ENCODE measurements around the gene ZFP42. TPM values are rescaled to one million over a fixed set of nuclear protein-coding genes. Genes with fewer than 3 reads are reported as not detected.

The ZFP42 gene
- total RNA-seq (2022; extraction: Qiagen RNA extraction; ENCODE audit: low read depth): 0.03 TPM in 1 of 5 replicates, not detected in the others

DNA sequence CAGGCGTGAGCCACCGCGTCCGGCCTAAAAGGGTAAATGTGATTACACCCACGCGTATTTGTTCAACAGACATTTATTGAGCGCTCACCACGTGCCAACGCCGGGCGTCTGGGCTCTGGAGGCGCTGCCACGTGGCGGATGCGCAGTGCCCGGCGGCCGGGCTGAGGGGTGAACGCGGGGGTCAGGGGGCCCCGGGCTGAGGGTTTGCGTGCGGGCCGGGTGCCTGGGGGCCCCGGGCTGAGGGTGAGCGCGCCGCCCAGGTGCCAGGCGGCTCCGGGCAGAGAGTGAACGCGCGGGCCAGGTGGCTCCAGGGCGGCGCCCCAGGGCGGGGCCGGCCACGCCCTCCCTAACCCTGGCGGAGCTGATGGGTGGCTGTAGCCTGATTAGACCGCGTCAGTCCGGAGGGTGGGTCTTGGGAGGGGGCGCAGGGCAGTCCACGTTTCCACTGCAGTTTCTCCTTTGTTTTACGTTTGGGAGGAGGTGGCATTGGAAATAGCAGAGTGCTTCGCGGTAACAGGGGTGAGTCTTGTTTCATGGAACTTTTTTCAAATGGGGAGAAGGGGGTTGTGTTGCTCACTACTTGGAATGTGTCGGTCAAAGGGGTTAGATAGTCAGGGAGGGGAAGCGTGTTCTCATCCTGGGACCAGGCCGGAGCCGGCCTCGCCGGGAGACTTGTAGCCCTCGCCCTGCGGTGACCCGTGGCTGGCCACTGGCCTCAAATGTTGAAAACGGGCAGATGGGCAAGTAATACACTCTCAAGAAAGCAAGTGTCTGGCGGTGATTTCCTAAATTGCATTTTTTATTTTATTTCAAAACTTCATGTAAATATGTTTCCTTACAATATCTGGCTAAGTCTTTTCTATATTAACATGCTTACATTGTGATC lies at the start of gene ZFP42:
Gene ZFP42 (plus strand): TSS at position 450 of the 886 bp plus-strand sequence. CDS start 7,037 bp downstream, outside the sequence.

Other genes with a start within 250 kb of the ZFP42 start
- gene TRIML2, start 113.8 kb downstream of the ZFP42 start, total RNA-seq (2022; extraction: Qiagen RNA extraction; ENCODE audit: low read depth): 58.5 to 93.3 TPM (median 72.4 TPM) in 5 replicates
- 0.05 TPM in 1 of 5 replicates, not detected in the others for gene TRIML1, start 143.7 kb downstream of the ZFP42 start, total RNA-seq (2022; extraction: Qiagen RNA extraction; ENCODE audit: low read depth)

Data from A549 treated with DMSO at 1 μM for 4 hours (cell line).